Measurements from ENCODE around the gene RAB11FIP4.

RAB11FIP4 gene

DNA sequence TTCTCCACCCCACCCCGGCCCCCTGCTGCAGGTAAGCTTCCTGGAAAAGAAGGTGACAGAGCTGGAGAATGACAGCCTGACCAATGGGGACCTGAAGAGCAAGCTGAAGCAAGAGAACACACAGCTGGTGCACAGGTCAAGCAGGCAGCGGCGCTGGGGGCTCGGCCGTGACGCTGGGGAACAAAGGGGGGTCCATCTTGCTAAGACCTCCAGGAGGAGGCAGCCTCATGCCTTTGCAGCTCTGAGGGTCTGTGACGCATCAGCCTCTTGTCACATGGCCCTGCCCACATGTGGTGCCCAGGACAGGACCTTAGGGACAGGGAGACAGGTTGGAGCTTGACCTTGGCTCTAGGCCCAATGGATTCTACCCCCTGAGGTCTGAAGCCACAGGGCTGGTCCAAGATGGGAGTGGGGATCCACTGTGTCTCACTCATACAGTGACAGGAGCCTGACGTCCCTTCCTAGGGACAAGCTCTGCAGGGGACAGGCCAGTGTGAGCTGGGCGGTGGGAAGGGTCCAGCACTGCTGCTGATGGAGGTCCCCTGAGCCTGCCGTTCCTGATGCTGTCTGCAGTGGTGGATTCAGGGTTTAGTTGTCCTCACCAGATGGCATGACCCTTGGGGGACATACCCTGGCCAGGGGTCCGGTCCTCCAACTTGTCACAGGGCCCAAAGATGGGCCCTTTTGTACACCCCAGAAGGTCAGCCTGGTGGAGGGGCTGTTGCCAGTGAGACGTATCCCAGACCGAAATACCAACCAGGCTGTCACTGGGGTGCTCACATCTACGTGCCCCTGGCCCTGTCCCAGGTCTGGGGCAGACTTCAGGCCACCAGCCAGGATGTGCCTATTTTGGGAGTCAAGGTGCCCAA, 132.6 kb downstream of the RAB11FIP4 start:
- no peak for DNase-seq (ENCODE audit: low read depth in 2 of 2)

DNA sequence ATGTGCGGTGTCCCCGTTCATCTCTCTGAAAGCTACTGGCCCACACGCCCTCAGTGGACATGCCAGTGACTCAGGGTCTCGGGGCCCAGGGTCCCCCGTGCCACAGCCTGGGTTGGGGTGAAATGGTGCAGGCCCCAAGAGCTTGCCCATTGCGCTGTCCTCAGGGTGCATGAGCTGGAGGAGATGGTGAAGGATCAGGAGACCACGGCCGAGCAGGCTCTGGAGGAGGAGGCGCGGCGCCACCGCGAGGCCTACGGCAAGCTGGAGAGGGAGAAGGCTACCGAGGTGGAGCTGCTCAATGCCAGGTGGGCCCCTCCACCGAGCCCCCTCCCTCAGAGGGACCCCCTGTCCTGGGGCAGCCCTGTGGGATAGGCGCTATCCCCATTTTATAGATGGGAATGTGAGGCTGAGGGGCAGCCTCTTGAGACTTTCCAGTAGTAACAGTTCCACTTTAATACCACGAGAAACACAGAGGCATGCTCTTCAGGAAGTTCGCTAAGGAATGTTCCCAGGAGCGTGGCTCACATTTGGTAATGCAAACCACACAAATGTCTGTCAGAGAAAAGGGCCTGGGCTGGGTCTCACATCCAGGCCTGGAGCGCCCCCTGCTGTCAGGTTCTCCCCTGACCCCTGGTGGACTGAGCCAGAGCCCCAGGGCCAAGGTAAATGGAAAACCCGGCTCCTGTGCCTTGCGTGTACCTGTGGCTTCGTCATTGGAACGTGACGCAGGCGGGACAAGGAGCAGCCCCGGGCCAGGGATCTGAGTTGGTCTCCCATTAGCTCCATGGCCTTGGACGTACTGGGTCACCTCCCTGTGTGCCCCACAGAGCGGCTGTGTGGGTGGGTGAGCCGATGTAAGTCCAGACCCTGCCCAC, 133.7 kb downstream of the RAB11FIP4 start:
- DNase-seq (ENCODE audit: low read depth in 2 of 2), result peak; percentile 78 to 81

DNA sequence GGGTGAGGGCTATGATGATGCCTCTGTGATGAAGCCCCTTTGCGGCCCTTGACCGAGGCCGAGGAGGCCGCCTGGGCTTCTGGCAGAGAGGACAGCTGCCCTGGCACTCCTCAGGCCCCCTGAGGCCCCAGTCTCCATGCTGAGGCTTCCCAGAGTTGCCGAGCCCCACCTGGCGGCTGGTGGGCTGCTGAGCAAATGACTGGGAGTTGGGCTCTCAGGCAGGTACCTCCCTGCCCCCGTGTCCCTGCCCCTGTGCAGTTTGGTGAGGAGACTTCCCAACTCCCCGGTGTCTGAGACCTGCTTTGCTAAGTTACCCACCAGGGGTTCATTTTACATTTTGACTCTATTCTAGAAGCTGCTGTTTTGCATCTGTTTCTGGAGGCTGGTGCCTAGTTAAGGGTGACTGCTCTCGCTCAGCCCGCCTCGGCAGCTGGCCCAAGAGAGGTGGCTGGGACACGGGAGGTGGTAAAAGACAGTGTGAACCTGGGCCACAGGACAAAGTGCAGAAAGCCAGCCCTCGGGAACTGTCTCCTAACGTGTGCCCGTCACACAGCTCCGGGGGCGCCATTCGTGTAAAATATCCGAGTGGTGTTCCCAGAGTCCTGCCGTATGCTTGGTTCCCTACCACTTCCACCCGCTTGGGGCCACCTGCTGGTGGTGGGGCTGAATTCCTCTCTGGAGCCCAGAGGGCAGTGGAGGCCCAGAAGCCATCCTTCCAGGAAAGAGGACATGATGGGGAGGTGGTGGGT, 134.5 kb downstream of the RAB11FIP4 start:
- DNase-seq (ENCODE audit: low read depth in 2 of 2), result no peak

DNA sequence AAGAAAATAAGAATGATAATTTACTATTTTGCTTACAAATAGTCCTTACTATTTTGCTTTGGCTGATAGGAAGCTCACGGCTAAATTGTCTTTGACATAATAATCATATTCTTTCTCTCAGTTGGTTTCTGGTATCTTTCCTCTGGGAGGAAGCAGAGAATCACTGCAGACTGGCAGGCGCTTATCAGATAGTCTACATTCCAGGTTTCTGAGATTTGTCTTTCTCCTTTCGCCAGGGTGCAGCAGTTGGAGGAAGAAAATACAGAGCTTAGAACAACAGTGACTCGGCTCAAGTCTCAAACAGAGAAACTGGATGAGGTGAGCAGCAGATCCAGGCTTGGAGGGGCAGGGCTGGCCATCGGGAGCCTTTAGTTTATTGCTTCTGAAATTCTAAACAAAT, 136.1 kb downstream of the RAB11FIP4 start:
- DNase-seq (ENCODE audit: low read depth in 2 of 2), result no peak

DNA sequence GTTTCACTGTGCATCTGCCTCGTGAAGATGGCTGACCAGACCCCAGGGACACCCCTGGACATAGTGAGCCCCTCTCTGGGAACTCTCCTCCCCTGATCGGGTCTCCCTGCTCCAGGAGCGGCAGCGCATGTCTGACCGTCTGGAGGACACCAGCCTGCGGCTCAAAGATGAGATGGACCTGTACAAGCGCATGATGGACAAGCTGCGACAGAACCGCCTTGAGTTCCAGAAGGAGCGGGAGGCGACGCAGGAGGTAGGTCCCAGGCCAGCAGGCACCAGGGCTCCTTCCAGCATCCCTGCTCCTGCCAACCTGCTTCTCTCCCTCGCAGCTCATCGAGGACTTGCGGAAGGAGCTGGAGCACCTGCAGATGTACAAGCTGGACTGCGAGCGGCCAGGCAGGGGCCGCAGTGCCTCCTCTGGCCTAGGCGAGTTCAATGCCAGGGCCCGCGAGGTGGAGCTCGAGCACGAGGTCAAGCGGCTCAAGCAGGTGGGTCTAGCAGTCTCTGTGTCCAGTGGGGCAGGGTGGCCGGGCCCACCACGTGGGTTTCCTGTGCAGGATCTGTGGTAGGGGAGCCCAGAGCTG, 136.9 kb downstream of the RAB11FIP4 start:
- DNase-seq (ENCODE audit: low read depth in 2 of 2), result no peak

DNA sequence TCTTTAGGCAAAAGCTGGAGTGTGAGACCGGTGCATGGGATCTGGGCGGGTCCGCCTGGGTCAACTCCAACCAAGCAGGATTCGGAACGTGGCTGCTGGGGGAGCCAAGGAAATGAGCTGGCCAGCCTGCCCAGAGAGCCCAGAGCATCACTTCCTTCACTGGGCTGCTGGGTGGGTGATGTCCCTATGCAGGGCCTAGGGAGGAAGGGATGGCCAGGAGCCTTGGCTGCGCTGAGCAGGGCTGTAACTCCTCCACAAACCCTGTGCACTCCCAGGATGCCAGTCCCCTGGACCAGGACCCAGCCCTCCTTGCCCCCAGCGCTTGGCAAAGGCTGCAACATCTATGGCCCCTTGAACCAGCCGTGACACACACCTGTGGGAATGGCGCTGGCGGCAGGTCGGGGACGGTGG, 138.4 kb downstream of the RAB11FIP4 start:
- no peak for DNase-seq (ENCODE audit: low read depth in 2 of 2)

DNA sequence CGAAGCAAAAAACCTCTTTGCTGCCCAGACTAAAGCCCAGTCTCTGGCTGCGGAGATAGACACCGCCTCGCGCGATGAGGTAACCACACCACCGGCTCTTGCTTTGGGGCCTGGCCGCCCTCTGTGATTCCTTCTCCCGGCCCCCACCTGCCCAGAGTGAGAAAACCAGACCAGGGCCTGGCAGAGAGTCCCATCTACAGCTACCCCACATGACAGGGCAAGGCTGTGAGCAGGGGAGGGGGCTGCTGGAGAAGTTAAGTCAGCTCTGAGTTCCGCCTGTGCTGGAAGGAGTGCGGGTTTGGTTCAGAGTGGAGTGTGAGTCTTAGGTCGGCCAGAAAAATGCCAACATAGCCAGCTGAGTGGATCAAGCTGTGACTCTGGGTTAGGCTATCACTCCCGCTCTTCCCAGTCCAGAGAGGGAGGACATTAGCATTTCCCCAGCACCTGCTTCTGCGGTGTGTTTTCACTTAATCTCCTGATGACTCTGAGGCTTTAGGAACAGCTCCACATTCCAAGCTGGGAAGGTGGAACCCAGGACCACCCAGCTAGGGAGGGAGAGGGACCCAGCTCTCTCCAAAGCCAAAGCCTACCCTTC, 139.0 kb downstream of the RAB11FIP4 start:
- no peak for DNase-seq (ENCODE audit: low read depth in 2 of 2)

DNA sequence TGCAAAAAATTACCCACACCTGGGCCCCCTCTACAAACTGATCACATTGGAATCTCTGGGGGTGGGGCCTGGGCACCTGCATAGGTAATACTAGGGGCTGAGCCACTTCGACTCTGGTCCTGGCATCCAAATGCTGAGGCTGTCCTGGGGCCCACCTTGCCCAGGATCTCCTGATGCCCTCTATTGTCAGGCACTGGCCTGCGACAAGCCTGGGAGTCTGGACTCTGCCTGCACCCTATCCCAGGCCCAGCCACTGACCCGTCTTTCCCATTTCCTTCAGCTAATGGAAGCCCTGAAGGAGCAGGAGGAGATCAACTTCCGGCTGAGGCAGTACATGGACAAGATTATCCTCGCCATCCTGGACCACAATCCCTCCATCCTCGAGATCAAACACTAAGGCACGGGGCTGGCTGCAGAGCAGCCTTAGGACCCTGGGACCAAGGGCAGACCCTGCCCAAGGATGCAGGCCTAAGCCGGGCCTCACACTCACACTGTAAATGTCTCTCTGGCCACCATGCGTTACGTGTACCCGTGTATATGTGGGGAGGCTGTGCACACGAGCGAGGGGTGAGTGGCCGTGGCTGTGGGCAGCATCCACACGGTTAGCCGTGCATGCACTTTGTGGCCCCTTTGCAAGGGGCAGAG, 140.0 kb downstream of the RAB11FIP4 start:
- no peak for DNase-seq (ENCODE audit: low read depth in 2 of 2)

DNA sequence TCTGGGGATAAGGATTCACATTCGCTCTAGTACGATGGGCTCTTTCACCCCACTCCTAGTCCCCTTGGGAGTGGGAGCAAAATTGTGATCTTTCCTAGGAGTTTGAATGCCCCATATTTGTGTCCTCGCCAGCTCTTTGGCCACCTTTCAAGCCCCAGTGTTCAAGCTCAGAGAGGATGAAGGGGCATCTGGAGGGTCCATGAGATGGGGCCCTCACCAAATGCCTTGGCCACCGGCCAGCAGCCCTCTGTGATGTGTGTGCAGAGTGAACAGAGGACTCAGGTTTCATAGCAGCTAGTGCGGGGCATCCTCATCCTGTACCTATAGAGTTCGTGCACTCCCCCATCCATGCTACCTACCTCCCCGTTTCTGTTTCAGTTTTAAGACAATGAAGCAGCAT, 140.6 kb downstream of the RAB11FIP4 start:
- no peak for DNase-seq (ENCODE audit: low read depth in 2 of 2)

DNA sequence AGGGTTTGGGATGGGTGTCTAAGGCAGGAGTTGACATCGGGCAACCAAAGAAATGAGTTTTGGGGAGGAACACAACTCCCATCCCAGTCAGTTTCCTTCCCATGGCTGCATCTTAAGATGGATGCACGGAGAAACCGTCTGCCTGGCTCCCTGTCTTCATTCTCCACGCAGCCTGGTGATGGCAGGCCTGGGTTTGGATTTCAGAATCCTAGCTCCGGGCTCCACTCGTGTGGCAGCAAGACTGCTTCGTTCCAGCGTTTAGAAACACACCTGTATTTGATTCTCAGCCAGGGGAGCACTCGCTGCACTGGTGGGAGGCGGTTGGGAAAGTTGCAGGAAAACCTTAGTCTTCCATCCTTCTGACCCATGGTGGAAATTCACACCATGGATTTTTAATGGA, 141.1 kb downstream of the RAB11FIP4 start:
- no peak for DNase-seq (ENCODE audit: low read depth in 2 of 2)

DNA sequence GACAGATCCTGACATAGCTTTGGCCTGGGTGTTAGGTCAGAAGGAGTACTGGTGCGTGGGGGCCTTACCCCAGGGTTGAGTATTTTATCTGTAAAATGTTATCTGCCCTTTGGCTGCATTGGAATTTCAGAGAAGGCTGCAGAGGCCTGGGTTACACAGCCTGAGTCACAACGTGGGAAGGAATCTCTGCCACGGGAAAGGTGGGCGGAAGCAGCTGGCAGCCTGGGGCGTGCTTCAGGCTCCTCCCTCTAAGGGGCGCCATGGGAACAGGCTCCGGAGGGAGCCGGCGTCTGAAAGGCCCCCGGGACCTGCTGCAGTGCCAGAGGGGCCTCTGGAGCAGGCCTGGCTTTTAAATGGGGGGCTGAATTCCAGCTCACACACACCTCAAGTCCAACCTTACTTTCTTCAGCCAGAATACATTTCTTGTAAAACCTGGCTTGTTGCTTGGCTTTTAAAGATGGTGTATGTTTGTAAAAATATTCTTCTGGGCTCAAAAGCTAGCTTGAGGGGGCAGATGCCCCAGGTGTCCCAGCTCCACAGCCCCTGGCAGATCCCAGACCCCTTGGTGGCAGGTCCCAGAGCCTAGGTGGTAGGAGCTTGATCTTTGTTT, 142.2 kb downstream of the RAB11FIP4 start:
- DNase-seq (ENCODE audit: low read depth in 2 of 2), result no peak

DNA sequence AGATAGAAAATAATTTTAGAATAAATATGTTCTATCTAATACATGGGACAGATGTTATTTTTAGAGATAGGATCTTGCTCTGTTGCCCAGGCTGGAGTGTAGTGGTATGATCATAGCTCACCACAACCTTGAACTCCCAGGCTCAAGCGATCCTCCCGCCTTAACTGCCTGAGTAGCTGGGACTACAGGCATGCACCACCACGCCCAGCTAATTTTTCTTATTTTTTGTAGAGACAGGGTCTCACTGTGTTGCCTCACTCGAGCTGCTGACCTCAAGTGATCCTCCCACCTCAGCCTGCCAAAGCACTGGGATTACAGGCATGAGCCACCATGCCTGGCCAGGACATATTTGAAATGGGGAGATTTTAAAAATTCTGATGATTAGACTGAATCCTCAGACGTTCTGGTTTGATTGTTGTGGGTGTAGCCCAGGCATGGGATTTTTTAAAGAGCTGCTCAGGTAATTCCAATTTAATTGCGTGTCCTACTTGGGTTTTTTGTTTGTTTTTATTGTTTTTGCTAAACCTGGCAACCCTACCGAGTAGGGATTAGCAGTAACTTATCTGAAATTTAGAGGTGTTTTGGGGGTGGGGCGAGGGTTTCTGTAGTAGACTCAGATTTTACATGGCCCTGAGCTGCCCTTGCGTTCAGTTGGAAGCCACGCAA, 142.9 kb downstream of the RAB11FIP4 start:
- no peak for DNase-seq (ENCODE audit: low read depth in 2 of 2)

DNA sequence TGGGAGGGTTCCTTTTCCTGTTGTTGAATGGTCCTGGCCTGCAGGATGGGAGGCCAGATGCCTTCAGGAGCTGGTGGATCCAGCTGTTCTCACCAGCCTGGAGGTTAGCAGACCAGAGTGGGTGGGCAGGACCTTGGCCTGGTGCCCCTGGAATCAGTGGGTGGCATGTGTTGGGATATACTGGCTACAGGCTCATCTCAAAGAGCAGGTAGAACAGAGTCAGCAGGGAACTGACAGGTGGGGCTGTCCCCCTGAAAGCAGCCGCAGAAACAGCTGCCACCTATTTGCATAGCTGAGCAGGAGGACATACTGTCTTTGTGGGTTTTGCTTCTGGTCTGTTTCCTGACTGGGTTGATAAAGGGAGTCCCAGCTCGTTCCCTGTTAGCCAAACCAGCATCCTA, 144.1 kb downstream of the RAB11FIP4 start:
- no peak for DNase-seq (ENCODE audit: low read depth in 2 of 2)

DNA sequence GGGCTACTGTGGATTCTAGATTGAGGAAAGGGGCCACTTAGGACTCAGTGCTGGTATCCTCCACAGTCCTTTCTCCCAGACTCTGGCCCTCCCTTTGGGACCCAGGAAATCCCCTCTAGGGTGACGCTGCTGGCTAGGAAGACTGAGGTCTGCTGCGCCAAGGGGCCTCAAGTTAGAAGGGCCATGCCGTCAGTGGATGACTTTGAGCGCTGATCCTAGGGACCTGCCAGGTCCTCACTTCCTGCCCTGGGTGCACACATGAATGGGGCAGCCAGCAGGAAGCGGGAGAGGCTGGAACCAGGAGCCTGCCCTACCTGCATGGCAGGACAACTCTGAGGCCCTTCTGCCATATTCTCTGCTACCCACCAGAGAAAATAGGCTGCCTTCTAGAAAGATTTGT, 145.0 kb downstream of the RAB11FIP4 start:
- no peak for DNase-seq (ENCODE audit: low read depth in 2 of 2)

DNA sequence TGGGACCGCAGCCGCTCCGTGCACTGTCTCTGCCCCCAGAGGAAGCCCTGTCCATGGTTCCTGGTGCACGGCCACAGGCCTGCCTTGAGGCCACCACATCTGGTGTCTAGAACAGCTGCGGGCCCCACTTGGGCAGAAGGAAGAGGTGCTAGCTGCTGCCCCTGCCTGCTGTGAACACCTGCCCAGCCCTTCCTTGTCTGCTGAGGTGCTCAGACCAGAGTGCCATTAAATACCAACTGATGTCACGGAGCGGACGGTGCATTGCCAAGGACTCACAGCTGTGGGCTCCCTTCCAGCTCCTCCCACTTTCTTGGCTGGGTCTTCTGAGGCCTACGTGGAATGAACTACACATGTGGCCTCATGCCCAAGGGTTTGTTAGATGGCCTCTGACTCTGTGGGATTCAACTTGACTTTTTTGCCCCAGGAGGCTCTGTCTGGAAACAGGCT, 146.1 kb downstream of the RAB11FIP4 start:
- no peak for DNase-seq (ENCODE audit: low read depth in 2 of 2)

DNA sequence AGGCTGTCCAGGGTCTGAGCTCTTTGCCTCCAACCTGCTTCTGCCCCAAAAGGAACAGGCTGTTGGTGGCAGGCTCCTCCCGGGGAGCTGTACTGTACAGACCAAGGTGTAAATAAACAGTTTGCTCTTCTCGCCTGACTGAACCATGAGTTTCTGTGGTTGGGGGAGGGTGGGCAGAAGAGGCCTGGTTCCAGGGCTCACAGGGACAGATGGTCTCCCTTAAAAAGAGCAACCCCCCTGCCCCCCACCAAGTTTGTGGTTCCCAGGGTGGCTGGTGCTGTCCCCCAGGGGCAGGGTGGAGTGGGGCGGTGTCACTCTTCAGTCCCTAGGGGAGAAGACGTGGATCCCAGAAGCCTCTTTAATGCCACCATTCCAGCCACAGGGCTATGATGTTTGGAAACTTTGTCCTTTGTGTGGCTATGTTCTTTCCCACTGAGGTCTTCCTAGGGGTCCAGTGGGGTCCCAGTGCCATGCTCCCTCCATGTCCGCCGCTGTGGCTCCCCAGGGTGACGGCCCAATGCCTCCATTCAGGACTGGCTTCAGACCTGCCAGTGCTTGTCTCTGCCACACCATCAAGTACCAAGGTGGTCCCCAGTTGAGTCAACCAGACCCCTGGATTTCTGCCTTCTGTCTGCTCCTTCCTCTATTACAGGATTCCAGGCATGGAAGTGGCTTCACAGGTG, 146.7 kb downstream of the RAB11FIP4 start:
- no peak for DNase-seq (ENCODE audit: low read depth in 2 of 2)

DNA sequence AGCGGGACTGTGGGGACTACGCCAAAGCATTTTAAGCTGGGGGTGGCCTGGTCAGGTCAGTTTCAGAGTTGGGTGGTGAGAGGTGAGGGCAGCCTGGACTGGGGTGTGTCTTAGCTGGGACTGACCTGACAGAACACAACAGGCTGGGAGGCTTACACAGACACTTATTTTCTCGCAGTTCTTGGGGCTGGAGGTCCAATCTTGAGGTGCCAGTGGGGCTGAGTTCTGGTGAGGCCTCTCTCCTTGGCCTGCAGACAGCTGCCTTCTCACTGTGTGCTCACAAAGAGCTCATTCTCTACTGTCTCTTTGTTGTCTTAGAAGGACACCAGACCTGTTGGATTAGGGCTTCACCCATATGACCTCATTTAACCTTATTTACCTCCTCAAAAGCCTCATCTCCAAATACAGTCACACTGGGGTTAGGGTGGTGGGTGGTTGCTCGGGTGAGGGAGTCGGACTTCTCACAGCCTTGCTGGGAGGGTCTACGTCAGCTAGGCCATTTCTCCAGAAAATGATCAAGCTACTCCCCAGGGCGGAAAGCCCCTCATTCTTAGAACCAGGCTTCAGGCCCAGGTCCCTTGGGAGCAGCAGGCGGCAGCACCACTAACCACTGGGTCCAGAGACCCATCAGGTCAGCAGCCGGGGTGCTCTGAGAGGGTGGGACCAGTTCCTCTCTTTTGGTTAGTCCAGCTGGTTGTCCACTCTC, 149.3 kb downstream of the RAB11FIP4 start:
- no peak for DNase-seq (ENCODE audit: low read depth in 2 of 2)

DNA sequence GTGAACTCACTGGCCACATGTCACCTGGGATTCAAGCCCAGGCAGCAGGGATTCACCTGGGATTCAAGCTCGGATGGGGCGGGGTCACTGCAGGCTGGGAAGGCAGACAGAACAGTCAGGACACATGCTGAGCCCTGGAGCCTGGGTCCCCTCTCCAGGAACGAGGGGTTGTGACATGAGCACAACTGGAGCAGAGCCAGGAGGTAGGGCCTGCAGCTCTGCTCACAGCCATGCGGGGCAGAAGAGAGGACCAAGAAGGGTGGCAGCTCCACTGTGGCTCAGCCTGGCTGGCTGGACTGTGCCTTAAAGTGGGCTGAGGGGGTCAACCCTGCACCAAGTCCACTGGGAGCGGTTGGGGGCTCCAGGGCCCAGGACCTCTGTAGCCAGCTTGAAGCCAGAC, 150.1 kb downstream of the RAB11FIP4 start:
- DNase-seq (ENCODE audit: low read depth in 2 of 2), result no peak

DNA sequence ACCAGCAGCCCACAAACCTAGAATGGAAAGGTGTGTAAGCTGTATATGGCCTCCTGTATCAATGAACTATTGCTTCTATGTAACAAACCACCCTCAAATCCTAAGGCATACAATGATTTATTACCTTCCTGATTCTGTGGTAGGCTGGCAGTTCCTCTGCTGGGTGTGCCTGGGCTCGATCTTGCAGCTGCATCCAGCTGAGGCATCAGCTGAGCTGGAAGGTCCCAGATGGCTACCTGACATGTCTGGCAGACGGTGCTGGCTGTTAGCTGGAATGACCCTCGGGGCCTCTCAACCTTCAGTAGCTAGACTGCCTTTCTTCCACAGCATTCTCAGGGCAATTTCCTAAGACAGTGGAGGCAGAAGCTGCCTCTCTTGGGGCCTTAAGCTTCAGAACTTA, 152.7 kb downstream of the RAB11FIP4 start:
- no peak for DNase-seq (ENCODE audit: low read depth in 2 of 2)

Measured in fibroblast of skin of left biceps (primary cell).